Mucosa of descending colon (tissue), 3 donors: ENCODE results near the gene PTPRN2. TPM values are rescaled to one million over a fixed set of nuclear protein-coding genes. Genes with fewer than 3 reads are reported as not detected.

ENCODE experiments used
- ATAC-seq: fragments of 200-7000 bp; cut with Tn5 transposase; one replicate; pipeline ENCODE4 v1.9.1; 2020; ENCODE audit warnings: mild to moderate bottlenecking, moderate library complexity
- DNase-seq, 3 donors: peaks; one replicate each; pipeline ENCODE4 v3.0.0-alpha.2; 2020
- H3K36me3 ChIP-seq: fragments of 200-600 bp; one replicate; pipeline ENCODE4 v1.8.0; 2021; ENCODE audit warnings: low read depth, mild to moderate bottlenecking
- H3K4me1 ChIP-seq: fragments of 200-600 bp; one replicate; pipeline ENCODE4 v1.8.0; 2021; ENCODE audit warnings: low read depth, mild to moderate bottlenecking
- H3K4me3 ChIP-seq: fragments of 200-600 bp; one replicate; pipeline ENCODE4 v1.8.0; 2021; ENCODE audit warnings: mild to moderate bottlenecking
- H3K9me3 ChIP-seq: fragments of 200-600 bp; one replicate; pipeline ENCODE4 v1.8.0; 2021; ENCODE audit warnings: mild to moderate bottlenecking
- intact Hi-C, 2 donors: fragments of 100-400 bp; cut with DNase I in 1 of 2; cut with micrococcal nuclease in 1 of 2; formaldehyde crosslinking; loops; one replicate each; pipeline versions ENCODE4 v1.11.0 to v1.11.1; 2022; cut with DNase I, micrococcal nuclease
- total RNA-seq, 3 donors: library from RNA; stranded (reverse); fragmentation: NEBNext Ultra II Directional in 2 of 3; extraction: Animal tissue kit (Norgen Biotek cat#: 25700) in 2 of 3; gene quantifications; one replicate each; pipeline versions ENCODE4 v1.2.1 to v1.2.4, GENCODE V29; 2021 to 2023
- TF ChIP-seq, protein P1 (sequence below): fragments of 200-600 bp; IDR thresholded peaks from one replicate; pipeline ENCODE4 v1.8.0; 2022; ENCODE audit warnings: antibody characterized with exemption, mild to moderate bottlenecking
- donor health status: DM: no; HTN: no; CAD: no; lungs with moderate emphysema.
- donor health status: DM: no; HTN: no; CAD: no.
- donor health status: DM: no; HTN: yes; CAD: no.

PTPRN2 gene
- total RNA-seq, 3 donors from 2014 or later = 12.5 to 28.0 (median 26.2) TPM

DNA sequence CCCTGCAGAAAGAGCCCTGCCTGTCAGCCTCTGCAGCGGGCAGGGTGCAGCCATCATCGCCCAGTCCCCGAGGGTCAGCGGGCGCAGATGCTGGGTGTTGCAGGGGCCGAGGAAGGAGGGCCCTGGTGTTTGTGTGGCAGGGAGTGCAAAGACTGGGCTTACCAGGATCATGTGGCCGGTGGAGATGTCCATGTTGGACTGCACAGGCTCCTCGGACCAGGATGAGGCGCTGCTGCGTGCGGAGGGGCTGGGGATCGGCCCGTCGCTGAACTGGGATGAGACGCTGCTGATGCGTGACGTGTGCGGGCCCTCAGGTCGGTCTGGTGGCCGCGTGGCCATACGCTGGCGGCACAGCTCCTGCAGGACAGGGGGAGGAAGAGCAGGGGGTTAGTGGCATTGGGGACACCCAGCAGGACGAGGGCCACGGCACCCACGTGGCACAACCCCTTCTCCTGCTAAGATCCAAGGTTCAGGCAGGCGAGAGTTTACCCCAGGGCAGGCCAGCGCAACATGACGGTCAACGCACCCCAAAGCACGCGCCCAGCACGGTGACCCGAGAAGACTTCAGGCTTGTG lies 931.3 kb downstream of the PTPRN2 start:
- intact Hi-C loops = no loop called here
- ATAC-seq (no peak), DNase-seq (no peak)
- TF ChIP-seq, protein P1, sequence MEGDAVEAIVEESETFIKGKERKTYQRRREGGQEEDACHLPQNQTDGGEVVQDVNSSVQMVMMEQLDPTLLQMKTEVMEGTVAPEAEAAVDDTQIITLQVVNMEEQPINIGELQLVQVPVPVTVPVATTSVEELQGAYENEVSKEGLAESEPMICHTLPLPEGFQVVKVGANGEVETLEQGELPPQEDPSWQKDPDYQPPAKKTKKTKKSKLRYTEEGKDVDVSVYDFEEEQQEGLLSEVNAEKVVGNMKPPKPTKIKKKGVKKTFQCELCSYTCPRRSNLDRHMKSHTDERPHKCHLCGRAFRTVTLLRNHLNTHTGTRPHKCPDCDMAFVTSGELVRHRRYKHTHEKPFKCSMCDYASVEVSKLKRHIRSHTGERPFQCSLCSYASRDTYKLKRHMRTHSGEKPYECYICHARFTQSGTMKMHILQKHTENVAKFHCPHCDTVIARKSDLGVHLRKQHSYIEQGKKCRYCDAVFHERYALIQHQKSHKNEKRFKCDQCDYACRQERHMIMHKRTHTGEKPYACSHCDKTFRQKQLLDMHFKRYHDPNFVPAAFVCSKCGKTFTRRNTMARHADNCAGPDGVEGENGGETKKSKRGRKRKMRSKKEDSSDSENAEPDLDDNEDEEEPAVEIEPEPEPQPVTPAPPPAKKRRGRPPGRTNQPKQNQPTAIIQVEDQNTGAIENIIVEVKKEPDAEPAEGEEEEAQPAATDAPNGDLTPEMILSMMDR = no peak
- no peaks in the 10 kb centered on the region for H3K9me3 ChIP-seq
- no peak overlapping the region for H3K4me3 ChIP-seq
- H3K36me3 ChIP-seq = no peaks in the 10 kb centered on the region
- no peaks in the 10 kb centered on the region for H3K4me1 ChIP-seq

DNA sequence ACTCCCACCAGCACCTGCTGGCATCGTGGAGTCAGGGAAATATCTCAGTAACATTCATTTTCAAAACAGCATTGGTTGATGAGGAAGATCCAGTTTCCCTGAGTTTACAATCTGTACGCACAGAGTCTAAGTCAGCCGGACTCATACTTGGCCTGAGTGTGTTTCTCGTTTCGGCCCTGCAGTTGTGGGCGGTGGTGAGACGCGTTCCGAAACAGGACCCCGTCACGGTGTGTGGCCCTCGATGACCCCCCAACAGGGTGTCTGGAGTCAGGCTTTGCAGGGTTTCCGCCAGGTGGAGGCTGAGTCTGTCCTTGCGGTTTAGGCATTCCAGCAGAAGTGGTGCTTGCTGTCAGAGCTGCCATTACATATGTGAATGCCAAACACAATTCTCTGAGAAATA lies 933.3 kb downstream of the PTPRN2 start:
- Histone ChIP-seq H3K9me3 (no peaks in the 10 kb centered on the region), H3K36me3 (no peaks in the 10 kb centered on the region), H3K4me3 (no peak overlapping the region), H3K4me1 (no peaks in the 10 kb centered on the region)
- TF ChIP-seq, protein P1 = no peak
- ATAC-seq (no peak), DNase-seq (no peak)
- intact Hi-C loops = no loop called here

DNA sequence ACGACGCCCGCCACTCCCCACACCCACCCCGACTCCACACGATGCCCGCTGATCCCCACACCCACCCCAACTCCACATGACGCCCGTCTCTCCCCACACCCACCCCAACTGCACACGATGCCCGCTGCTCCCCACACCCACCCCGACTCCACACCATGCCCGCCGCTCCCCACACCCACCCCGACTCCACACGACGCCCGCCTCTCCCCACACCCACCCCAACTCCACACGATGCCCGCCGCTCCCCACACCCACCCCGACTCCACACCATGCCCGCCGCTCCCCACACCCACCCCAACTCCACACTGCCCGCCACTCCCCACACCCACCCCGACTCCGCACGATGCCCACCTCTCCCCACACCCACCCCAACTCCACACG lies 933.8 kb downstream of the PTPRN2 start:
- intact Hi-C loops = no loop called here
- no peak for ATAC-seq

DNA sequence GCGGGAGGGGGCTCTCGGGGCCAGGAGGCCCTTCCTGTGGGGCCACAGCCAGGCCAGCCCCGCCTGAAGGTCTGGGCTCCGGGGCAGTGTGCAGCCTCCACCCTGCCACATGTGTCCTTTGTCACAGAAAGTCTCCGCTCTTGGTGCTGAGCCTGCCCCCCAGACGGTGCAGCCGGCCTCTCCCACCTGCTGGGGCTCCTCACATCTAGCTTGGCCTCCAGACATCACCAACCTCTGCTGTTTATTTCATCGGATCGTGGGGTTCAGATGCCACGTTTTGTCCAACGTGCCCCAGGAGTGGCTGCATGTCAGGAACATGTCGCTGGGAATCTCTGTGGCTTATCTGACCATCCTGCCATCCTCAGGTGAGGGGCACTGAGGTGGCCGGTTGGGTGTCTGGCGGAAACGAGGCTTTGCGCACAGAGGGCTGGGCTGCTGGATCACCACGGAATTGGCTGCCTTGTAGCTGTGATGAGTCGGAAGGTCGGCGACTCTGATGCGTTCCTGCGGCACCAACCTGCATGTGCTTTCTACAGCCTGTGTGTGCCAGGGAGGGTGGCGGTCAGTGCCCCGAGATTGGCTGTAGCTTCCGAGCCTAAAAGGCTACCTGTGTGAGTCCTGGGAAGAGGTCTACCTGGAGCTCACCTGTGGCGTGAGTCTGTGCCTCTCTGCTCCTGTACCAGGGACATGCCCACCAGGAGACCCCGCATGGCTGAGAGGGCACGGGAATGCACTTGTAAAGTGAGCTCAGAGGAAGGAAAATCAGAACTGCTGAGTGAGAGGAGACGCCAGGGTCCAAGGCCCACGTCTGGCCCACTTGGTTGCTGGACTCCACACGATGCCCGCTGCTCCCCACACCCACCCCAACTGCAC lies 934.4 kb downstream of the PTPRN2 start:
- no peak for ATAC-seq
- intact Hi-C loops = no loop called here
- DNase-seq = no peak
- Histone ChIP-seq H3K4me1 (no peaks in the 10 kb centered on the region), H3K4me3 (no peak overlapping the region), H3K36me3 (no peaks in the 10 kb centered on the region), H3K9me3 (no peaks in the 10 kb centered on the region)
- TF ChIP-seq, protein P1 = no peak

More for the DNA sequence above, 933.8 kb downstream of the PTPRN2 start:
- H3K36me3 ChIP-seq = no peaks in the 10 kb centered on the region
- H3K9me3 ChIP-seq = no peaks in the 10 kb centered on the region
- no peak overlapping the region for H3K4me3 ChIP-seq
- H3K4me1 ChIP-seq = no peaks in the 10 kb centered on the region
- no peak for DNase-seq
- TF ChIP-seq, protein P1 = no peak

DNA sequence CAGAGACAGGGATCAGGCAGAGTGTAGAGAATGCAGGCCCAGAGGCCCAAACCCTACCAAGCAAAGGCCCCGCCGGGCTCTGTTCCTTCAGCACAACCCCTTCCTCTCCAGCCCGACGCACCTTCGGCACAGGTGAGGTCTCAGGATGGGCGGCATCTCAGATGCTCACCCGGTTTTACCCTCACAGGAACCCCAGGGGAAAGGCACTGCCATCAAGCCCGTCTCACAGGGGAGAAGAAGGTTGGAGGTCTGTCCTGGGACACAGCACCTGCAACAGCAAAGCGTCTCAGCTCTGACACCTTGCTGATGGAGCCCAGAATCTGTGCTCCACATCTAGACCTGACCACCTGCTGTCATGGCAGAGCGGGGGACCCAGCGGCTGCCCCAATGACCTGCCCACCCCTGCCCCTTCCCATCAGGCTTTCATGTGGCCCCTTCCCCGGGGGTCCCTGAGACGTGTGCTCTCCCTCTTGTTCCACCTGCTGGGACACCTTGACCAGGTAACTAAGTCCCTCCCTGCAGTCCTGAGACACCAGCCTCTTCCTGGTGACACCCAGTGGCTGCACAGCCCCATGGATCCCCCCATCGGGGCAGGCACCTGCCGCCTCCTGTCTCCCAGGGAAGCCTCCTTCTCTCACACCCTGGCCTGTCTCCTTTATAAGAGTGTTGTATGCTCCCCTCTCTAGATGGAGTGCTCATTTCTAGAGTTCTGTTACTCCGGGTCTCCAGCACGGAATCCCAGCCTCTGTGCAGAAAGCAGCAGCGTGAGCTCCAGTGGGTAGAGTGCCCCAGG lies 935.3 kb downstream of the PTPRN2 start:
- TF ChIP-seq, protein P1 = no peak
- intact Hi-C loops = no loop called here
- H3K9me3 ChIP-seq = no peaks in the 10 kb centered on the region
- no peak overlapping the region for H3K4me3 ChIP-seq
- DNase-seq (no peak), ATAC-seq (no peak)
- no peaks in the 10 kb centered on the region for H3K4me1 ChIP-seq
- H3K36me3 ChIP-seq = no peaks in the 10 kb centered on the region
